ENCODE results near the gene RAP1A. TPM values are rescaled to one million over a fixed set of nuclear protein-coding genes. Genes with fewer than 3 reads are reported as not detected.

The RAP1A gene
- 10 to 100 TPM; 45.9 to 72.8 (median 54.9) TPM for total RNA-seq

DNA sequence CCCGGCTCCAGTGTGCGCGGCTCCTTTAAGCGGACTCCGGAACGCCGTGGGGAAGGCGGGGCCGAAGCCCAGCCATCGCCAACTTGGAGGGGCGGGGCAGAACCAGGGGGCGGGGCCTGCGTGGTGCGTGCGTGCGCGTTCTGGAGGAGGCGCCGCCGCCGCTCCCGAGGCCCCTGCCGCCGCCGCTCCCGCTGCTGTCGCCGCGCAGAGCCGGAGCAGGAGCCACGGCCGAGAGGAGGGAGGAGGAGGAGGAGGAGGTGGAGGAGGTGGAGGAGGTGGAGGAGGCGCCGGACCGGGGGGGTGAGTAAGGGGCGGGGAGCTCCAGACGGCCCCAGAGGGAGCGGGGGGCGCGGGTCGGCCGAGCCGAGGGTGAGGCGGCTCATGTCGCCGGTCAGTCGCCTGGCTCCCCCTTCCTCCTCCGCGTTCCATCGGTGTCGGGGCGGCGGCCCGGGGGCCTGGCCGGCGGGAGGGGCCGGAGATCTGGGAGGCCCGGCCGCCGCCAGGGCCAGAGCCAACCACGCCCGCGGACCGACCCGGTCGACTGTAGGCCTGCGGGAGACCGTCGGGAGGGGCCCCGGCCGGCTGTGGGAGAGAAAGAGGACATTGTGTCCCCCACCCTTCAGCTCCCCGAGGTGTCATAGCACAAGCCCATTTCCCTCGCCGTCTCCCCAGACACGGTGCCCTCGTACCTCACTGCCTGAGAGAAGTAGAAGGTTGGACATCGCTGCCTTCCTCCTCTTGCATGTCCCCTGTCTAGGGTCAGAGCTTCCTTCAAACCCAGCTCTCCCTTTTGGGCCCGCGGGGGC lies at the start of gene RAP1A:
RAP1A (plus strand) TSS at position 155 of the 806 bp plus-strand sequence. CDS start 71,572 bp downstream, outside the sequence.
- peak; percentile 88 to 95 for DNase-seq (ENCODE audit: low spot score in 2 of 2)
- TF ChIP-seq, protein P1, sequence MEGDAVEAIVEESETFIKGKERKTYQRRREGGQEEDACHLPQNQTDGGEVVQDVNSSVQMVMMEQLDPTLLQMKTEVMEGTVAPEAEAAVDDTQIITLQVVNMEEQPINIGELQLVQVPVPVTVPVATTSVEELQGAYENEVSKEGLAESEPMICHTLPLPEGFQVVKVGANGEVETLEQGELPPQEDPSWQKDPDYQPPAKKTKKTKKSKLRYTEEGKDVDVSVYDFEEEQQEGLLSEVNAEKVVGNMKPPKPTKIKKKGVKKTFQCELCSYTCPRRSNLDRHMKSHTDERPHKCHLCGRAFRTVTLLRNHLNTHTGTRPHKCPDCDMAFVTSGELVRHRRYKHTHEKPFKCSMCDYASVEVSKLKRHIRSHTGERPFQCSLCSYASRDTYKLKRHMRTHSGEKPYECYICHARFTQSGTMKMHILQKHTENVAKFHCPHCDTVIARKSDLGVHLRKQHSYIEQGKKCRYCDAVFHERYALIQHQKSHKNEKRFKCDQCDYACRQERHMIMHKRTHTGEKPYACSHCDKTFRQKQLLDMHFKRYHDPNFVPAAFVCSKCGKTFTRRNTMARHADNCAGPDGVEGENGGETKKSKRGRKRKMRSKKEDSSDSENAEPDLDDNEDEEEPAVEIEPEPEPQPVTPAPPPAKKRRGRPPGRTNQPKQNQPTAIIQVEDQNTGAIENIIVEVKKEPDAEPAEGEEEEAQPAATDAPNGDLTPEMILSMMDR (IDR thresholded peaks at IDR 0.05), result no peak
- TF ChIP-seq POLR2A (IDR thresholded peaks at IDR 0.05) (peak; percentile 65), POLR2AphosphoS5 (IDR thresholded peaks at IDR 0.05) (peak; percentile 23 to 83 (median 61))
- Histone ChIP-seq H3K27me3 (no peaks in the 10 kb centered on the region), H3K4me3 (peak within 1 kb of the TSS; percentile 78 to 97 (median 86)), H3K4me1 (no peaks in the 10 kb centered on the region), H3K36me3 (no peaks in the 10 kb centered on the region), H3K9me3 (no peaks in the 10 kb centered on the region), H3K27ac (peak within 1 kb of the TSS; percentile 97 to 98)
- intact Hi-C loops (cut with DNase I; ENCODE audit: low total_unique reads), result no loop called here

DNA sequence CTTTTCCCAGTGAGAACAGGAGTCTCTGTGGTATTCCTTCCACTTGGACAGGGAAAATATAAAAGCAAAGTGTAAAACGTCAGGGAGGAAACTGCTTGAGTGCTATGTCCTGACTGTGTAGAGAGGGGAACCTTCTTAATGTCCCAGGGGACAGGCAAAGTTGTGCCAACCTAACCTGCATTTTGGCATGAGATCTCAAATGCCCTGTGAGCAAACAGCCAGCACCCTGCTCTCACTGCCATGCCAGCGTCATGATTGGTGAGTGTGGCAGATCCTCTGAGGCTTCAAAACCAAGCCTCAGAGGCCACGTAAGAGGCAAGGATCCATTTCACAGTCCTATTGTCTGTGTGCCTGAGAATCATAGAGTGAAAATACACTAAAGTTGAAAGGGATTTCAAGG lies 49.7 kb upstream of the RAP1A start:
- no peaks in the 10 kb centered on the region for H3K27me3 ChIP-seq
- no peaks in the 10 kb centered on the region for H3K9me3 ChIP-seq
- DNase-seq (ENCODE audit: low spot score in 2 of 2), result no peak
- no peak overlapping the region for H3K4me3 ChIP-seq
- H3K27ac ChIP-seq, result no peak overlapping the region
- intact Hi-C loops (cut with DNase I; ENCODE audit: low total_unique reads), result no loop called here
- no peaks in the 10 kb centered on the region for H3K36me3 ChIP-seq
- H3K4me1 ChIP-seq, result no peaks in the 10 kb centered on the region
- TF ChIP-seq, protein P1 (IDR thresholded peaks at IDR 0.05), result no peak
- TF ChIP-seq POLR2AphosphoS5 (IDR thresholded peaks at IDR 0.05) (no peak), POLR2A (IDR thresholded peaks at IDR 0.05) (no peak)

DNA sequence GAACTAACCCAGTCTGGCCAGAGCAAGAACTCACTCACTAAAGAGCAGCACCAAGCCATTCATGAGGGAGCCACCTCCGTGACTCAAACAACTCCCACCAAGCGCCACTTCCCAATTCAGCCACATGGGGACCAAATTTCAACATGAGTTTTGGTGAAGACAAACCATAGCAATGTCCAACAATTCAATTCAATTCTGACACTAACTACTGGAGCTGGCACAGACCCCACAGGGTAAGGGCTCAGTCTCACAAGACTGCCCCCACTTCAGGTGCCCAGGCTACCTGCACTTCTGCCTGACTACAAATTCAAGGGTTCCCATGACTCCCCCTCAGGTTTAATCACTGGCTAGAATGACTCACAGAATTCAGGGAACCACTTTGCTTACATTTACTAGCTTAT lies 48.8 kb upstream of the RAP1A start:
- Histone ChIP-seq H3K9me3 (no peaks in the 10 kb centered on the region), H3K36me3 (no peaks in the 10 kb centered on the region), H3K4me3 (no peak overlapping the region), H3K27ac (no peak overlapping the region), H3K27me3 (no peaks in the 10 kb centered on the region), H3K4me1 (no peaks in the 10 kb centered on the region)
- intact Hi-C loops (cut with DNase I; ENCODE audit: low total_unique reads), result no loop called here
- TF ChIP-seq POLR2A (IDR thresholded peaks at IDR 0.05) (no peak), POLR2AphosphoS5 (IDR thresholded peaks at IDR 0.05) (no peak)
- TF ChIP-seq, protein P1 (IDR thresholded peaks at IDR 0.05), result peak in 1 of 3 donors; percentile 12
- DNase-seq (ENCODE audit: low spot score in 2 of 2), result no peak

DNA sequence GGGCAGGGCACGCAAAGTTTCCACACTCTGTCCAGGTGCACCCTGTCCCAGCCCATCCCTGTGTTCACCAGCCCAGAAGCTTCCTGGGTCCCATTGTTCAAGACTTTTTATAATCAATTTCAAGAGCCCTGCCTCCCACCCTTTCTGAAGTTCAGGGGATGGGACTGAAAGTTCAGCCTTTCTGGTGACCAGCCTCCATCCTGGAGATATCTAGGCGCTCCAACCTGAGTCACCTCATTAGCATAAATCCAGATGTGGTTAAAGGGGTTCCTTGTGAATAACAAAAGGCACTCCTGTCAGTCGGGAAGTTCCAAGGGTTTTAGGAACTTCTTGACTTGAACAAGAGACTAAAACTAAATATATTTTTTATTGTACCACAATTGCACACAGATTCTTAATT lies 48.4 kb upstream of the RAP1A start:
- intact Hi-C loops (cut with DNase I; ENCODE audit: low total_unique reads), result no loop called here
- TF ChIP-seq, protein P1 (IDR thresholded peaks at IDR 0.05), result no peak
- TF ChIP-seq POLR2AphosphoS5 (IDR thresholded peaks at IDR 0.05), result no peak
- TF ChIP-seq POLR2A (IDR thresholded peaks at IDR 0.05), result no peak
- no peak for DNase-seq (ENCODE audit: low spot score in 2 of 2)
- no peaks in the 10 kb centered on the region for H3K4me1 ChIP-seq
- H3K27ac ChIP-seq, result no peak overlapping the region
- H3K9me3 ChIP-seq, result no peaks in the 10 kb centered on the region
- H3K36me3 ChIP-seq, result no peaks in the 10 kb centered on the region
- H3K27me3 ChIP-seq, result no peaks in the 10 kb centered on the region
- H3K4me3 ChIP-seq, result no peak overlapping the region

DNA sequence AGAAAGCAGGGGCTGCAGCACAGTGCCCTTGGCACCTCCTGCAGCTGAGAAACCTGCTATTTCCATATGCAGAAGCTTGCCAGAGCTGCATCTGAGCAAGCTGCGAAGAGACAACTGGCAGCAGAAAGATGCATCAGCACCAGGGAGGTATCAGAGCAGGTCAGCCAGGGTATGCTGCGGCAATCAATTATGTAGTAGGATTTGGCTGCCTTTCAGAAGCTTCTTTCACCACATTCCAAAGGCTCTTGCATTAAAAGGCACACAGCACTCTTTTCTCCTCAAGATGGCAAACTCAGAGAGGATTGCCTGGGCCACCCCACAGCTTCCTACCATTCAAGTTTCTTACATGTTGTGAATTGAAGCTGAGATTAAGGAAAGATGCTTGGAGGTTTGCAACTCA lies 47.6 kb upstream of the RAP1A start:
- DNase-seq (ENCODE audit: low spot score in 2 of 2), result no peak
- no peaks in the 10 kb centered on the region for H3K36me3 ChIP-seq
- no peak overlapping the region for H3K4me3 ChIP-seq
- H3K4me1 ChIP-seq, result no peaks in the 10 kb centered on the region
- no peaks in the 10 kb centered on the region for H3K9me3 ChIP-seq
- intact Hi-C loops (cut with DNase I; ENCODE audit: low total_unique reads), result no loop called here
- no peak for TF ChIP-seq POLR2A (IDR thresholded peaks at IDR 0.05)
- TF ChIP-seq, protein P1 (IDR thresholded peaks at IDR 0.05), result no peak
- TF ChIP-seq POLR2AphosphoS5 (IDR thresholded peaks at IDR 0.05), result no peak
- H3K27ac ChIP-seq, result no peak overlapping the region
- no peaks in the 10 kb centered on the region for H3K27me3 ChIP-seq
